ENCODE measurements around the gene OVOL1. TPM values are rescaled to one million over a fixed set of nuclear protein-coding genes. Genes with fewer than 3 reads are reported as not detected.

Gene OVOL1
- total and polyA plus RNA-seq, 2 of the 8 experiments (the other 6 are each of a cell fraction or from before 2014, with no cell fraction given), result 2.6 to 3.4 TPM

DNA sequence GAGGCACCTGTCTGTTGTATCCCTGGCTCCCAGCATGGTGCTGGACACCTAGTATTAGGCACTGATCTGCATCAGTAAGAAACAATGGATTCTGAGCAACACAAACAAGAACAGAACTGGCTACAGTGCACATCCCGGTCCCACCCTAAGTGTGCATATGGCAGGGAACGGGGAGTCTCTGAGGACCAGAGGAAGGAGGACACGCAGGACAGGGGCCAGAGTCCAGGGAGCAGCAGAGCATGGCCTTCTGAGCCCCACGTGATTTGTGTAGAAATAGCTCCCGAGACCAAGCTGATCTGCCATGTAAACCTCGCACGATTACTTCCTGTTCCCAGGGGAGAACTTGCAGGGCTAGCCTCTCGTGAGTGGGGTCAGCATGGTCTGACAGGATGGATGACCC, 34.2 kb downstream of the OVOL1 start (continued):
- TF ChIP-seq CTBP2 (IDR thresholded peaks at IDR 0.05; ENCODE audit: borderline replicate concordance, insufficient read depth, insufficient read length, low read length), result no peak
- TF ChIP-seq CBX8 (IDR thresholded peaks at IDR 0.05; ENCODE audit: borderline replicate concordance, low read depth, low read length), result no peak
- TF ChIP-seq MAFK (IDR thresholded peaks at IDR 0.05; ENCODE audit: low read depth, low read length), result no peak
